Neural crest cell (in vitro differentiated cells): ENCODE data around the gene CLNK. TPM values are rescaled to one million over a fixed set of nuclear protein-coding genes. Genes with fewer than 3 reads are reported as not detected.
A peak's percentile ranks its signal among the peaks of the same experiment; 100 is the strongest.

Experiments
- DNase-seq: peaks from one replicate; pipeline ENCODE4 v3.0.0; 2021; ENCODE audit warnings: low read depth, mixed read lengths, low spot score
- H3K27ac Mint-ChIP-seq: one replicate; pipeline ENCODE4 v1.8.0; 2021; ENCODE audit warnings: mild to moderate bottlenecking, mixed read lengths; ENCODE audit not compliant: unreplicated experiment
- H3K27me3 Mint-ChIP-seq: 2 replicates; pipeline ENCODE4 v1.8.0; 2021; ENCODE audit warnings: low read depth, mild to moderate bottlenecking, mixed read lengths
- H3K36me3 Mint-ChIP-seq: 2 replicates; pipeline ENCODE4 v1.8.0; 2021; ENCODE audit warnings: low read depth, mild to moderate bottlenecking, mixed read lengths
- H3K4me1 Mint-ChIP-seq: 2 replicates; pipeline ENCODE4 v1.8.0; 2021; ENCODE audit warnings: mixed read lengths
- H3K4me3 Mint-ChIP-seq: one replicate; pipeline ENCODE4 v1.8.0; 2021; ENCODE audit warnings: mild to moderate bottlenecking, mixed read lengths
- H3K9me3 Mint-ChIP-seq: 2 replicates; pipeline ENCODE4 v1.8.0; 2021; ENCODE audit warnings: mixed read lengths
- CTCF ChIP-seq: fragments of 200-600 bp; sonication (generic); conservative IDR thresholded peaks from 2 replicates; pipeline ENCODE4 v1.5.0; 2021; ENCODE audit warnings: antibody characterized with exemption, mild to moderate bottlenecking
- total RNA-seq: library from RNA; stranded (reverse); gene quantifications from 2 replicates; pipeline ENCODE4 v1.2.1, GENCODE V29; 2021

CLNK gene
- total RNA-seq, 1 donor from 2014 or later, result not detected

DNA sequence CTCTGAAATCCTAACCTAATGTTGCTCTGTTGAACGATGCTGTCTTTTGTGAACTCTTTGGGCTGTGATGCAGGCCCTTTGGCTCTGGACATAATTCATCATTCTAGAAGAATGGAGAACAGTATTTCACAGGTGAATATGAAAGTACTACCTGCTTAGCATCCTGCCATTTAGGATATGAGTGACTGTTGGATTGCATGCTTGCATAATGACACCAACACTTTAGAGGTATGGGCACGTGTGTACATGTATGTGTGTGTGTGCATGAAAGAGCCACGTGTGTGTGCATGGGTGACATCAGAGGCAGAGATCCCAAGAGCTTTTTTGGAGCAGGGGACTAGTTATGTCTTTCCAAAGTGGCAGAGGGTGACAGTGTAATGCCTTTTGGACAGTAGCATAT, 157.1 kb downstream of the CLNK start:
- peaks cover 2% of the 10 kb centered on the region for H3K9me3 Mint-ChIP-seq
- H3K36me3 Mint-ChIP-seq, result no peaks in the 10 kb centered on the region
- DNase-seq, result no peak
- H3K4me3 Mint-ChIP-seq, result no peak overlapping the region
- TF ChIP-seq CTCF, result no peak
- H3K27me3 Mint-ChIP-seq, result no peaks in the 10 kb centered on the region
- no peak overlapping the region for H3K27ac Mint-ChIP-seq
- H3K4me1 Mint-ChIP-seq, result peaks cover 4% of the 10 kb centered on the region

DNA sequence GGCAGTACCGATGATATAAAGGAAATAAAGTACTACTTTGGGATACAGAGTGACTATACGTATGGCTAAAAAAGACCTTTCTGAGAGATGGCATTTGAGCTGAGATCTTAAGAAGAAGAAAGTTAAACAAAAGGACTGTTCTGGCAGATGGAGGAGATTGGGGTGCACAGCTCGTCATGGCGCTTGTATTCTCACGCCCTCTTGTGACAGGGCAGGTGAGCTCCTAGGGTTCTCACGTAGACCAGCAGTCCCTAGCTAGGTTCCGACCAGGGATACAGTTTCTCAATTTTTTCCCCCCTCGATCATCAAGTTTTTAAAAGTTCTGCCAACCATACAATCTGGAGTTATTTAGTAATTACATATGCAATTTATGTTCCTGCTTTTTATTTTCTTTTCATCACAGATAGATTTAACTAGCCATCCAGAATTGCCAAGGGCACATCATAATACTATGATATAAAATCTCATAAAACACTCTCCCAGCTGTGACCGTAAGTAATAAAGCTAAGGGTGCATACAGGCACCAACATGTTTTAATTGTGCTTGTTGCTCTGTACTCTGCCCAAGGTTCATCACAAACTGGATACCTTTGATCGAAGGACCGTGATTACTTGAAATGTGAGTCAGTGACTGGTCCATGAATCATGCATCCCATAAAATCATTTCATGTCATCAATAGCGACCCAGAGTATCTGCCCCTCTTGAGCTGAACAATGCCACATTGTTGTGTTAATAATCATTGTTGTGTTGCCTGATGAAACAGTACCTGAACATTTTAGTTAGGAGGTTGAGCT, 157.9 kb downstream of the CLNK start:
- no peak overlapping the region for H3K4me3 Mint-ChIP-seq
- H3K4me1 Mint-ChIP-seq, result peaks cover 4% of the 10 kb centered on the region
- TF ChIP-seq CTCF, result no peak
- H3K9me3 Mint-ChIP-seq, result peaks cover 2% of the 10 kb centered on the region
- H3K27ac Mint-ChIP-seq, result no peak overlapping the region
- H3K36me3 Mint-ChIP-seq, result no peaks in the 10 kb centered on the region
- DNase-seq, result no peak
- no peaks in the 10 kb centered on the region for H3K27me3 Mint-ChIP-seq

GRCh38 chr4:10524196-10524833, 160.3 kb downstream of the CLNK start:
- no peak for DNase-seq
- no peak for TF ChIP-seq CTCF
- Mint-ChIP-seq H3K4me3 (no peak overlapping the region), H3K9me3 (peaks cover 2% of the 10 kb centered on the region), H3K4me1 (peaks cover 2% of the 10 kb centered on the region), H3K27me3 (no peaks in the 10 kb centered on the region), H3K36me3 (no peaks in the 10 kb centered on the region), H3K27ac (peak overlapping the region; percentile 51)

- Mint-ChIP-seq H3K9me3 (peaks cover 2% of the 10 kb centered on the region), H3K4me3 (no peak overlapping the region), H3K27ac (no peak overlapping the region), H3K4me1 (no peaks in the 10 kb centered on the region), H3K27me3 (no peaks in the 10 kb centered on the region), H3K36me3 (no peaks in the 10 kb centered on the region)
- no peak for TF ChIP-seq CTCF
- DNase-seq, result no peak
These were observed 163.1 kb downstream of the CLNK start for GRCh38 chr4:10521424-10521823.

GRCh38 chr4:10509733-10510132, 174.8 kb downstream of the CLNK start:
- H3K4me1 Mint-ChIP-seq, result no peaks in the 10 kb centered on the region
- DNase-seq, result no peak
- H3K9me3 Mint-ChIP-seq, result no peaks in the 10 kb centered on the region
- H3K27me3 Mint-ChIP-seq, result no peaks in the 10 kb centered on the region
- no peak overlapping the region for H3K27ac Mint-ChIP-seq
- no peak for TF ChIP-seq CTCF
- no peaks in the 10 kb centered on the region for H3K36me3 Mint-ChIP-seq
- no peak overlapping the region for H3K4me3 Mint-ChIP-seq
